Tibial nerve (tissue), 4 donors: Measurements from ENCODE around the gene UBE2I. TPM values are rescaled to one million over a fixed set of nuclear protein-coding genes. Genes with fewer than 3 reads are reported as not detected.

ENCODE experiments used
- DNase-seq, 2 donors: peaks; one replicate each; pipeline ENCODE4 v3.0.0-alpha.2; 2019; ENCODE audit warnings: low spot score in 2 of 2
- H3K27ac ChIP-seq, 4 donors: fragments of 200-600 bp; sonication (generic) in 3 of 4; one replicate each; pipeline ENCODE4 v1.5.1; 2017 to 2019; ENCODE audit warnings: mild to moderate bottlenecking in 1 of 4
- H3K27me3 ChIP-seq, 2 donors: fragments of 200-600 bp; sonication (generic) in 1 of 2; one replicate each; pipeline versions ENCODE4 v1.5.1 to v1.6.0; 2017 to 2019
- H3K36me3 ChIP-seq, 3 donors: fragments of 200-600 bp; sonication (generic); one replicate each; pipeline ENCODE4 v1.5.1; 2018 to 2019
- H3K4me1 ChIP-seq, 4 donors: fragments of 200-600 bp; sonication (generic) in 3 of 4; one replicate each; pipeline ENCODE4 v1.5.1; 2017 to 2019
- H3K4me3 ChIP-seq, 4 donors: fragments of 200-600 bp; sonication (generic) in 3 of 4; one replicate each; pipeline ENCODE4 v1.5.1; 2017 to 2019; ENCODE audit warnings: mild to moderate bottlenecking in 1 of 4, moderate library complexity in 1 of 4
- H3K9me3 ChIP-seq, 4 donors: fragments of 200-600 bp; sonication (generic) in 3 of 4; one replicate each; pipeline ENCODE4 v1.5.1; 2017 to 2019
- CTCF ChIP-seq, 5 experiments: fragments of 200-600 bp in 3 of 5; fragments of 450-650 bp in 2 of 5; sonication (generic) in 3 of 5; IDR thresholded peaks; one replicate each; pipeline ENCODE4 v1.5.1; 2016 to 2019; ENCODE audit warnings: antibody characterized with exemption in 5 of 5, mild to moderate bottlenecking in 3 of 5, moderate library complexity in 2 of 5
- EP300 ChIP-seq, 2 donors: sonication (generic); formaldehyde crosslinking; IDR thresholded peaks; one replicate each; pipeline ENCODE4 v1.6.1; 2017; ENCODE audit warnings: antibody characterized with exemption in 2 of 2, mild to moderate bottlenecking in 1 of 2
- POLR2A ChIP-seq, 2 donors: fragments of 450-650 bp; IDR thresholded peaks; one replicate each; pipeline ENCODE4 v1.6.1; 2017; ENCODE audit warnings: antibody characterized with exemption in 2 of 2, mild to moderate bottlenecking in 2 of 2, moderate library complexity in 2 of 2
- WGBS, 2 donors: methylation state at CpG; one replicate each; pipeline ENCODE4 v1.1.5; 2018; 5-methylcytosine and 5-hydroxymethylcytosine counted together
- total RNA-seq, 4 donors: library from RNA; depleted of rRNA; stranded (reverse); fragments of >200 nt; gene quantifications; one replicate each; pipeline ENCODE4 v1.1.0, GENCODE V29; 2016

The UBE2I gene
- total RNA-seq, 4 donors from 2014 or later = 87.3 to 161 (median 111) TPM

- Histone ChIP-seq H3K4me3 (no peak overlapping the region), H3K4me1 (no peaks in the 10 kb centered on the region), H3K27ac (no peak overlapping the region), H3K36me3 (no peaks in the 10 kb centered on the region), H3K27me3 (peaks cover 0 to 71% of the 10 kb centered on the region in 2 donors), H3K9me3 (peaks cover 0 to 6% (median 0%) of the 10 kb centered on the region in 4 donors)
- DNase-seq = no peak
- no peak for TF ChIP-seq CTCF (IDR thresholded peaks at IDR 0.05)
- TF ChIP-seq POLR2A (IDR thresholded peaks at IDR 0.05) = no peak
- TF ChIP-seq EP300 (IDR thresholded peaks at IDR 0.05) = no peak
- 32 to 44% methylated on average over 17 to 20 of the region's 21 CpGs for WGBS, 2 donors
Measured at GRCh38 chr16:1277617-1278282, 31.7 kb upstream of the UBE2I start.

- WGBS, 2 donors = 11 to 21% methylated on average over 13 to 18 of the region's 18 CpGs
- no peaks in the 10 kb centered on the region for H3K36me3 ChIP-seq
- no peak overlapping the region for H3K4me3 ChIP-seq
- TF ChIP-seq EP300 (IDR thresholded peaks at IDR 0.05) = no peak
- TF ChIP-seq POLR2A (IDR thresholded peaks at IDR 0.05) = no peak
- TF ChIP-seq CTCF (IDR thresholded peaks at IDR 0.05) = no peak
- peaks cover 0 to 3% (median 0%) of the 10 kb centered on the region in 4 donors for H3K9me3 ChIP-seq
- H3K27ac ChIP-seq = no peak overlapping the region
- no peaks in the 10 kb centered on the region for H3K4me1 ChIP-seq
- H3K27me3 ChIP-seq = peaks cover 0 to 70% of the 10 kb centered on the region in 2 donors
- no peak for DNase-seq
Measured at GRCh38 chr16:1278477-1278876, 31.0 kb upstream of the UBE2I start.

GRCh38 chr16:1279081-1279944, 30.1 kb upstream of the UBE2I start:
- Histone ChIP-seq H3K36me3 (no peaks in the 10 kb centered on the region), H3K4me1 (no peaks in the 10 kb centered on the region), H3K4me3 (no peak overlapping the region), H3K27me3 (peaks cover 0 to 71% of the 10 kb centered on the region in 2 donors), H3K27ac (no peak overlapping the region), H3K9me3 (no peaks in the 10 kb centered on the region)
- TF ChIP-seq CTCF (IDR thresholded peaks at IDR 0.05) = no peak
- no peak for TF ChIP-seq EP300 (IDR thresholded peaks at IDR 0.05)
- no peak for TF ChIP-seq POLR2A (IDR thresholded peaks at IDR 0.05)
- no peak for DNase-seq
- WGBS, 2 donors = 73 to 78% methylated on average over 22 to 28 of the region's 30 CpGs

- WGBS, 2 donors = 75 to 79% methylated on average over 21 to 22 of the region's 29 CpGs
- TF ChIP-seq POLR2A (IDR thresholded peaks at IDR 0.05) (no peak), EP300 (IDR thresholded peaks at IDR 0.05) (no peak), CTCF (IDR thresholded peaks at IDR 0.05) (no peak)
- no peak for DNase-seq
- H3K36me3 ChIP-seq = no peaks in the 10 kb centered on the region
- no peaks in the 10 kb centered on the region for H3K9me3 ChIP-seq
- peaks cover 0 to 74% of the 10 kb centered on the region in 2 donors for H3K27me3 ChIP-seq
- H3K4me3 ChIP-seq = no peak overlapping the region
- no peaks in the 10 kb centered on the region for H3K4me1 ChIP-seq
- H3K27ac ChIP-seq = no peak overlapping the region
Measured at GRCh38 chr16:1279945-1280589, 29.4 kb upstream of the UBE2I start.
